HCT116 (cell line): ENCODE measurements around the gene CHD2. TPM values are rescaled to one million over a fixed set of nuclear protein-coding genes. Genes with fewer than 3 reads are reported as not detected.

Experiments used
- ATAC-seq: fragments of 200-7000 bp; cut with Tn5 transposase; 2 replicates; pipeline ENCODE4 v1.9.1; 2020; ENCODE audit warnings: mild to moderate bottlenecking, moderate library complexity
- BruUV-seq: library from RNA; stranded (reverse); fragments of 400-500 nt; replicated peaks from 2 replicates; lab custom pipeline; 2021; lab: Mats Ljungman, UMichigan
- CTCF ChIA-PET: fragments of 300-600 bp; sonication (Branson Sonifier 250); formaldehyde crosslinking; loops from one replicate; lab custom pipeline; 2021; ENCODE audit warnings: antibody characterized with exemption; lab: Charles Lee
- POLR2A ChIA-PET: fragments of 300-600, 350-600 bp; sonication (Branson Sonifier 250); formaldehyde crosslinking; loops from one replicate; lab custom pipeline; 2021; ENCODE audit warnings: antibody characterized with exemption; lab: Charles Lee
- RAD21 ChIA-PET, 2 experiments: fragments of 300-600 bp; sonication (Branson Sonifier 250); formaldehyde crosslinking; loops; one replicate each; lab custom pipeline; 2023; ENCODE audit warnings: low total read pairs in 2 of 2; ENCODE audit not compliant: uncharacterized antibody in 2 of 2, unreplicated experiment in 2 of 2, low non-redundant PET in 1 of 2; lab: Charles Lee
- DNase-seq: peaks from one replicate; pipeline ENCODE4 v3.0.0-alpha.2; 2010; ENCODE audit warnings: low read depth, low spot score
- H2AFZ ChIP-seq: fragments of 200-600 bp; shearing (Covaris generic), sonication (generic); 2 replicates; pipeline ENCODE4 v1.6.1; 2017; ENCODE audit warnings: low read depth, mixed run types, mixed read lengths, antibody characterized with exemption, low read length; ENCODE audit not compliant: poor library complexity, severe bottlenecking
- H3K27ac ChIP-seq: 2 replicates; pipeline ENCODE4 v1.5.1; 2012; ENCODE audit warnings: low read depth, low read length
- H3K27me3 ChIP-seq: fragments of 200-600 bp; sonication (generic); 2 replicates; pipeline ENCODE4 v1.6.1; 2016; ENCODE audit warnings: mixed run types, low read length, mixed read lengths; ENCODE audit not compliant: insufficient read depth
- H3K36me3 ChIP-seq, 2 experiments: fragments of 200-500 bp in 1 of 2; fragments of 200-600 bp in 1 of 2; sonication (Bioruptor generic) in 1 of 2; sonication (generic) in 1 of 2; 2 replicates each; pipeline versions ENCODE4 v1.5.1 to v1.6.1; 2014 to 2016; ENCODE audit warnings: low read length in 2 of 2, inconsistent platforms in 1 of 2, mixed read lengths in 1 of 2, mixed run types in 1 of 2; ENCODE audit not compliant: insufficient read depth in 2 of 2, control insufficient read depth in 1 of 2
- H3K4me1 ChIP-seq, 2 experiments: fragments of 200-600 bp in 1 of 2; sonication (generic) in 1 of 2; 2 replicates each; pipeline versions ENCODE4 v1.5.1 to v1.6.1; 2012 to 2017; ENCODE audit warnings: low read length in 2 of 2, inconsistent platforms in 1 of 2, mild to moderate bottlenecking in 1 of 2, mixed read lengths in 1 of 2, mixed run types in 1 of 2, moderate library complexity in 1 of 2; ENCODE audit not compliant: insufficient read depth in 2 of 2, control insufficient read depth in 1 of 2
- H3K4me2 ChIP-seq: fragments of 200-600 bp; sonication (generic); 2 replicates; pipeline ENCODE4 v1.6.1; 2017; ENCODE audit warnings: mixed run types, low read length, mixed read lengths
- H3K4me3 ChIP-seq, 2 experiments: fragments of 200-600 bp in 1 of 2; sonication (generic) in 1 of 2; replicated peaks in 1 of 2; 2 replicates each; pipeline ENCODE4 v1.5.1; 2011 to 2016; ENCODE audit warnings: low read length in 2 of 2, control low read depth in 1 of 2, low read depth in 1 of 2, mild to moderate bottlenecking in 1 of 2, mixed read lengths in 1 of 2, mixed run types in 1 of 2
- H3K79me2 ChIP-seq: fragments of 200-600 bp; sonication (generic); 2 replicates; pipeline ENCODE4 v1.6.1; 2017; ENCODE audit warnings: mild to moderate bottlenecking, mixed run types, low read length, moderate library complexity, mixed read lengths; ENCODE audit not compliant: insufficient read depth
- H3K9ac ChIP-seq: fragments of 200-600 bp; sonication (generic); 2 replicates; pipeline ENCODE4 v1.6.1; 2016; ENCODE audit warnings: low read length, mixed read lengths
- H3K9me2 ChIP-seq: fragments of 200-600 bp; sonication (generic), shearing (Covaris generic); 2 replicates; pipeline ENCODE4 v1.6.1; 2017; ENCODE audit warnings: mixed run types, mild to moderate bottlenecking, moderate library complexity; ENCODE audit not compliant: insufficient read depth
- H3K9me3 ChIP-seq, 2 experiments: fragments of 200-500 bp in 1 of 2; fragments of 200-600 bp in 1 of 2; sonication (Bioruptor generic) in 1 of 2; sonication (generic) in 1 of 2; 2 replicates each; pipeline ENCODE4 v1.6.1; 2014 to 2017; ENCODE audit warnings: low read length in 2 of 2, mixed read lengths in 2 of 2, inconsistent platforms in 1 of 2, low read depth in 1 of 2, mild to moderate bottlenecking in 1 of 2, mixed run types in 1 of 2, moderate library complexity in 1 of 2; ENCODE audit not compliant: control insufficient read depth in 1 of 2, insufficient read depth in 1 of 2
- H4K20me1 ChIP-seq: fragments of 200-600 bp; sonication (generic), shearing (Covaris generic); 2 replicates; pipeline ENCODE4 v1.6.1; 2017; ENCODE audit warnings: mixed run types, mild to moderate bottlenecking, moderate library complexity; ENCODE audit not compliant: insufficient read depth
- CBX3 ChIP-seq: IDR thresholded peaks from 2 replicates; pipeline ENCODE4 v1.6.1; 2012; ENCODE audit warnings: low read depth
- CEBPB ChIP-seq: IDR thresholded peaks from 2 replicates; pipeline ENCODE4 v1.6.1; 2012; ENCODE audit warnings: low read depth
- EGR1 ChIP-seq: IDR thresholded peaks from 2 replicates; pipeline ENCODE4 v1.6.1; 2012; ENCODE audit warnings: low read depth
- ELF1 ChIP-seq: IDR thresholded peaks from 2 replicates; pipeline ENCODE4 v1.6.1; 2012; ENCODE audit warnings: low read depth, borderline replicate concordance
- EZH2 ChIP-seq: fragments of 200-600 bp; sonication (generic); IDR thresholded peaks from 2 replicates; pipeline ENCODE4 v1.6.1; 2017; ENCODE audit warnings: antibody characterized with exemption, mixed run types
- EZH2phosphoT487 ChIP-seq: fragments of 200-600 bp; IDR thresholded peaks from 2 replicates; pipeline ENCODE4 v1.6.1; 2018; ENCODE audit warnings: antibody characterized with exemption, borderline replicate concordance
- JUND ChIP-seq: IDR thresholded peaks from 2 replicates; pipeline ENCODE4 v1.6.1; 2012
- POLR2A ChIP-seq: IDR thresholded peaks from 2 replicates; pipeline ENCODE4 v1.7.0; 2011; ENCODE audit warnings: borderline replicate concordance; ENCODE audit not compliant: insufficient read depth, insufficient read length; ENCODE audit errors: extremely low read depth
- POLR2AphosphoS5 ChIP-seq: IDR thresholded peaks from 2 replicates; pipeline ENCODE4 v1.6.1; 2011; ENCODE audit warnings: mild to moderate bottlenecking, low read depth, low read length, moderate library complexity
- RAD21 ChIP-seq: IDR thresholded peaks from 2 replicates; pipeline ENCODE4 v1.6.1; 2012; ENCODE audit warnings: low read depth, mild to moderate bottlenecking
- SIN3A ChIP-seq: IDR thresholded peaks from 2 replicates; pipeline ENCODE4 v1.6.1; 2012; ENCODE audit warnings: low read depth
- SP1 ChIP-seq: IDR thresholded peaks from 2 replicates; pipeline ENCODE4 v1.6.1; 2012; ENCODE audit warnings: low read depth
- SRF ChIP-seq: IDR thresholded peaks from 2 replicates; pipeline ENCODE4 v1.6.1; 2012; ENCODE audit warnings: low read depth
- TCF7L2 ChIP-seq: IDR thresholded peaks from 2 replicates; pipeline ENCODE4 v1.7.0; 2011; ENCODE audit warnings: borderline replicate concordance, inconsistent platforms; ENCODE audit not compliant: insufficient read depth, insufficient read length; ENCODE audit errors: extremely low read depth
- YY1 ChIP-seq: IDR thresholded peaks from 2 replicates; pipeline ENCODE4 v1.6.1; 2011; ENCODE audit warnings: low read length, low read depth, moderate library complexity, mild to moderate bottlenecking; ENCODE audit not compliant: insufficient replicate concordance; ENCODE audit errors: extremely low read depth
- ZFX ChIP-seq: fragments of 450-650 bp; IDR thresholded peaks from 2 replicates; pipeline ENCODE4 v1.6.1; 2017
- intact Hi-C: fragments of 100-400 bp; cut with micrococcal nuclease; formaldehyde crosslinking; loops from 2 replicates; pipeline ENCODE4 v1.10.0; 2022
- total RNA-seq: library from RNA; stranded (reverse); gene quantifications from one replicate; pipeline ENCODE4 v1.2.1, GENCODE V29; 2021; ENCODE audit not compliant: unreplicated experiment
- TF ChIP-seq, protein P1 (sequence below), 3 experiments: fragments of 200-600 bp in 1 of 3; sonication (generic) in 1 of 3; IDR thresholded peaks in 2 of 3; conservative IDR thresholded peaks in 1 of 3; 2 replicates each; pipeline ENCODE4 v1.5.1; 2012 to 2017; ENCODE audit warnings: low read depth in 2 of 3, low read length in 2 of 3, antibody characterized with exemption in 1 of 3, borderline replicate concordance in 1 of 3, control low read depth in 1 of 3, mild to moderate bottlenecking in 1 of 3, mixed read lengths in 1 of 3, mixed run types in 1 of 3, moderate library complexity in 1 of 3; ENCODE audit not compliant: insufficient read depth in 1 of 3
- TF ChIP-seq, protein P2 (sequence below): IDR thresholded peaks from 2 replicates; pipeline ENCODE4 v1.6.1; 2012; ENCODE audit warnings: low read depth
- TF ChIP-seq, protein P3 (sequence below): IDR thresholded peaks from 2 replicates; pipeline ENCODE4 v1.6.1; 2012

The CHD2 gene
- total RNA-seq, 1 experiment from 2014 or later: 116 TPM

DNA sequence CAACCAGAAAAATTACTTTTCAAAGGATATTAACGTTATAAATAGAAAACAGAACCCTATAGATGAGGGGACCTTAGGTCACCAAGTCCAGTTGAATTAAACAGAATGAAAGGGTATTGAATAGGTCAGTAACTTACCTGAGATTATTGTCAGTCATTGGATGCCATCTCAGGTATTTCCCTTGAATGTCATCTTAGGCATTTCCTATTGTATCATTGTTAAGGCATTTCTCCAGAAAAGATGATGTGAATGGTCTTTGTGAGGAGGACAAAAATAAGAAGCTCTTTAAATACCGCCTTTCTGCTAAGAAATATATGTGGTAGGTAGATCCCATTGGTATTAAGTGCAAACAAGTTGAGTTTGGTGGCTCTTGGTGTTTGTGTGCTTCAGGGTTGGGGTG is 55.6 kb downstream of the CHD2 start:
- ChIA-PET CTCF (no interaction called here), RAD21 (no interaction called here), POLR2A (no interaction called here)
- Histone ChIP-seq H3K27me3 (no peaks in the 10 kb centered on the region), H2AFZ (no peak overlapping the region), H3K27ac (no peak overlapping the region), H3K4me1 (no peaks in the 10 kb centered on the region), H3K4me2 (no peak overlapping the region), H3K9ac (no peak overlapping the region), H3K79me2 (peaks cover 91% of the 10 kb centered on the region), H3K4me3 (no peak overlapping the region), H3K9me2 (no peaks in the 10 kb centered on the region), H4K20me1 (peaks cover 10% of the 10 kb centered on the region; the same call in 1 of the 2 replicates), H3K9me3 (no peaks in the 10 kb centered on the region), H3K36me3 (peaks cover 61 to 83% of the 10 kb centered on the region in 2 experiments)
- intact Hi-C loops: no loop called here
- TF ChIP-seq ZFX: no peak
- no peak for TF ChIP-seq CEBPB
- no peak for TF ChIP-seq POLR2A
- TF ChIP-seq EZH2: no peak
- no peak for TF ChIP-seq JUND
- TF ChIP-seq ELF1: no peak
- TF ChIP-seq, protein P1, sequence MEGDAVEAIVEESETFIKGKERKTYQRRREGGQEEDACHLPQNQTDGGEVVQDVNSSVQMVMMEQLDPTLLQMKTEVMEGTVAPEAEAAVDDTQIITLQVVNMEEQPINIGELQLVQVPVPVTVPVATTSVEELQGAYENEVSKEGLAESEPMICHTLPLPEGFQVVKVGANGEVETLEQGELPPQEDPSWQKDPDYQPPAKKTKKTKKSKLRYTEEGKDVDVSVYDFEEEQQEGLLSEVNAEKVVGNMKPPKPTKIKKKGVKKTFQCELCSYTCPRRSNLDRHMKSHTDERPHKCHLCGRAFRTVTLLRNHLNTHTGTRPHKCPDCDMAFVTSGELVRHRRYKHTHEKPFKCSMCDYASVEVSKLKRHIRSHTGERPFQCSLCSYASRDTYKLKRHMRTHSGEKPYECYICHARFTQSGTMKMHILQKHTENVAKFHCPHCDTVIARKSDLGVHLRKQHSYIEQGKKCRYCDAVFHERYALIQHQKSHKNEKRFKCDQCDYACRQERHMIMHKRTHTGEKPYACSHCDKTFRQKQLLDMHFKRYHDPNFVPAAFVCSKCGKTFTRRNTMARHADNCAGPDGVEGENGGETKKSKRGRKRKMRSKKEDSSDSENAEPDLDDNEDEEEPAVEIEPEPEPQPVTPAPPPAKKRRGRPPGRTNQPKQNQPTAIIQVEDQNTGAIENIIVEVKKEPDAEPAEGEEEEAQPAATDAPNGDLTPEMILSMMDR (IDR thresholded peaks at IDR 0.05 in 2 of 3, conservative IDR thresholded peaks at IDR 0.05 in 1 of 3; ENCODE audit: borderline replicate concordance in 1 of 3, insufficient read depth in 1 of 3, low read depth in 2 of 3, low read length in 2 of 3): no peak
- no peak for TF ChIP-seq POLR2AphosphoS5
- TF ChIP-seq SP1: no peak
- no peak for TF ChIP-seq CBX3
- no peak for TF ChIP-seq EZH2phosphoT487
- TF ChIP-seq, protein P2, sequence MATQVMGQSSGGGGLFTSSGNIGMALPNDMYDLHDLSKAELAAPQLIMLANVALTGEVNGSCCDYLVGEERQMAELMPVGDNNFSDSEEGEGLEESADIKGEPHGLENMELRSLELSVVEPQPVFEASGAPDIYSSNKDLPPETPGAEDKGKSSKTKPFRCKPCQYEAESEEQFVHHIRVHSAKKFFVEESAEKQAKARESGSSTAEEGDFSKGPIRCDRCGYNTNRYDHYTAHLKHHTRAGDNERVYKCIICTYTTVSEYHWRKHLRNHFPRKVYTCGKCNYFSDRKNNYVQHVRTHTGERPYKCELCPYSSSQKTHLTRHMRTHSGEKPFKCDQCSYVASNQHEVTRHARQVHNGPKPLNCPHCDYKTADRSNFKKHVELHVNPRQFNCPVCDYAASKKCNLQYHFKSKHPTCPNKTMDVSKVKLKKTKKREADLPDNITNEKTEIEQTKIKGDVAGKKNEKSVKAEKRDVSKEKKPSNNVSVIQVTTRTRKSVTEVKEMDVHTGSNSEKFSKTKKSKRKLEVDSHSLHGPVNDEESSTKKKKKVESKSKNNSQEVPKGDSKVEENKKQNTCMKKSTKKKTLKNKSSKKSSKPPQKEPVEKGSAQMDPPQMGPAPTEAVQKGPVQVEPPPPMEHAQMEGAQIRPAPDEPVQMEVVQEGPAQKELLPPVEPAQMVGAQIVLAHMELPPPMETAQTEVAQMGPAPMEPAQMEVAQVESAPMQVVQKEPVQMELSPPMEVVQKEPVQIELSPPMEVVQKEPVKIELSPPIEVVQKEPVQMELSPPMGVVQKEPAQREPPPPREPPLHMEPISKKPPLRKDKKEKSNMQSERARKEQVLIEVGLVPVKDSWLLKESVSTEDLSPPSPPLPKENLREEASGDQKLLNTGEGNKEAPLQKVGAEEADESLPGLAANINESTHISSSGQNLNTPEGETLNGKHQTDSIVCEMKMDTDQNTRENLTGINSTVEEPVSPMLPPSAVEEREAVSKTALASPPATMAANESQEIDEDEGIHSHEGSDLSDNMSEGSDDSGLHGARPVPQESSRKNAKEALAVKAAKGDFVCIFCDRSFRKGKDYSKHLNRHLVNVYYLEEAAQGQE: no peak
- TF ChIP-seq EGR1: no peak
- TF ChIP-seq SIN3A: no peak
- TF ChIP-seq SRF: no peak
- no peak for TF ChIP-seq RAD21
- TF ChIP-seq, protein P3, sequence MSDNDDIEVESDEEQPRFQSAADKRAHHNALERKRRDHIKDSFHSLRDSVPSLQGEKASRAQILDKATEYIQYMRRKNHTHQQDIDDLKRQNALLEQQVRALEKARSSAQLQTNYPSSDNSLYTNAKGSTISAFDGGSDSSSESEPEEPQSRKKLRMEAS: no peak
- no peak for TF ChIP-seq YY1
- no peak for TF ChIP-seq TCF7L2
- no peak for ATAC-seq
- no TSS peak for BruUV-seq
- DNase-seq: no peak
